Transverse colon (tissue), 4 donors: Measurements from ENCODE around the gene TRAF3. TPM values are rescaled to one million over a fixed set of nuclear protein-coding genes. Genes with fewer than 3 reads are reported as not detected.

Source experiments
- DNase-seq: peaks from one replicate; pipeline ENCODE4 v3.0.0-alpha.2; 2019
- H3K27ac ChIP-seq, 4 donors: fragments of 200-600 bp; sonication (generic); 2 replicates each; pipeline ENCODE4 v1.5.1; 2016 to 2018; ENCODE audit warnings: inconsistent platforms in 4 of 4
- H3K27me3 ChIP-seq: fragments of 200-600 bp; sonication (generic); 2 replicates; pipeline ENCODE4 v1.5.1; 2017; ENCODE audit warnings: inconsistent platforms
- H3K36me3 ChIP-seq, 4 donors: fragments of 200-600 bp; sonication (generic); 2 replicates each; pipeline ENCODE4 v1.5.1; 2017 to 2019; ENCODE audit warnings: inconsistent platforms in 4 of 4
- H3K4me1 ChIP-seq, 4 donors: fragments of 200-600 bp; sonication (generic); 2 replicates each; pipeline ENCODE4 v1.5.1; 2017 to 2020; ENCODE audit warnings: inconsistent platforms in 4 of 4
- H3K4me3 ChIP-seq, 4 donors: fragments of 200-600 bp; sonication (generic); 1 replicate in 1 of 4; 2 replicates in 3 of 4; pipeline versions ENCODE4 v1.5.1 to v1.6.1; 2017 to 2019; ENCODE audit warnings: inconsistent platforms in 4 of 4
- H3K9me3 ChIP-seq, 2 donors: fragments of 200-600 bp; sonication (generic); 2 replicates each; pipeline ENCODE4 v1.5.1; 2017 to 2019; ENCODE audit warnings: inconsistent platforms in 2 of 2
- EP300 ChIP-seq: sonication (generic); formaldehyde crosslinking; IDR thresholded peaks from one replicate; pipeline ENCODE4 v1.6.1; 2017; ENCODE audit warnings: antibody characterized with exemption, low read depth
- POLR2A ChIP-seq: fragments of 450-650 bp; IDR thresholded peaks from one replicate; pipeline ENCODE4 v1.6.1; 2016; ENCODE audit warnings: antibody characterized with exemption, mild to moderate bottlenecking, moderate library complexity
- POLR2AphosphoS5 ChIP-seq, 3 donors: sonication (generic); formaldehyde crosslinking; IDR thresholded peaks; one replicate each; pipeline ENCODE4 v1.6.1; 2016; ENCODE audit warnings: antibody characterized with exemption in 3 of 3
- WGBS, 2 donors: methylation state at CpG; one replicate each; pipeline ENCODE4 v1.1.5; 2018; ENCODE audit warnings: low coverage in 1 of 2; 5-methylcytosine and 5-hydroxymethylcytosine counted together
- in situ Hi-C, 4 donors: fragments of 200-750 bp; cut with MboI; loops; one replicate each; pipeline versions ENCODE4 v1.15.0 to v1.15.1; 2017; ENCODE audit warnings: low sequenced_read_pairs in 3 of 4, low pct_ligation_motif_present in 1 of 4, low pct_unique_long_range_greater_than_20kb in 1 of 4
- intact Hi-C: fragments of 100-400 bp; cut with DNase I; formaldehyde crosslinking; loops from one replicate; pipeline ENCODE4 v1.15.1; 2023; ENCODE audit warnings: low total_unique reads
- total RNA-seq, 4 donors: library from RNA; depleted of rRNA; stranded (reverse); fragments of >200 nt; gene quantifications; one replicate each; pipeline ENCODE4 v1.1.0, GENCODE V29; 2016
- TF ChIP-seq, protein P1 (sequence below), 5 experiments: fragments of 200-600 bp in 3 of 5; fragments of 450-650 bp in 2 of 5; sonication (generic) in 3 of 5; IDR thresholded peaks; 1 replicate in 2 of 5; 2 replicates in 3 of 5; pipeline ENCODE4 v1.5.1; 2016 to 2017; ENCODE audit warnings: antibody characterized with exemption in 5 of 5, inconsistent platforms in 3 of 5, mild to moderate bottlenecking in 2 of 5, moderate library complexity in 1 of 5

Gene TRAF3
- total RNA-seq, 4 donors from 2014 or later, result 18.7 to 28.9 (median 25.0) TPM

DNA sequence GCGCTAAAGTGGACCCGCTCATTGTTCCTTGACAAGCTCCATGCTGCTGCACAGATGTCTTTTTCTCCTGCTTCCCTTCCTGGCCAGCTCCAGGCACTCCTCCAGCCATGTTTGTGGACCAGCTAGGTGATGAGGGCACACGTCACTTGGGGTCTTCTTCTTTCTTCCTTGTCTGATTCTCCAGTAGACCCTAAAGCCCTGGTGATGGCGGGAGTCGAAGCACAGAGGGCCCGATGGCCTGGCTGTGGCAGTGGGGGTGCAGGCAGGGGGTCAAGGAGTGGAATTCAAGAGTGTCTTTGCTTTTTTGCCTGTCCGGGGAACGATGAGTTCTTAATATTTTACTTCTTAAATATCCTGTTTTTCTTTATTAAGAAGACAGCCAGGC lies 122.3 kb downstream of the TRAF3 start:
- 99 to 100% methylated on average over 3 to 8 of the region's 8 CpGs for WGBS, 2 donors
- no peaks in the 10 kb centered on the region for H3K9me3 ChIP-seq
- no peak for DNase-seq
- TF ChIP-seq POLR2A (no peak), POLR2AphosphoS5 (IDR thresholded peaks at IDR 0.05) (no peak), EP300 (no peak)
- TF ChIP-seq, protein P1, sequence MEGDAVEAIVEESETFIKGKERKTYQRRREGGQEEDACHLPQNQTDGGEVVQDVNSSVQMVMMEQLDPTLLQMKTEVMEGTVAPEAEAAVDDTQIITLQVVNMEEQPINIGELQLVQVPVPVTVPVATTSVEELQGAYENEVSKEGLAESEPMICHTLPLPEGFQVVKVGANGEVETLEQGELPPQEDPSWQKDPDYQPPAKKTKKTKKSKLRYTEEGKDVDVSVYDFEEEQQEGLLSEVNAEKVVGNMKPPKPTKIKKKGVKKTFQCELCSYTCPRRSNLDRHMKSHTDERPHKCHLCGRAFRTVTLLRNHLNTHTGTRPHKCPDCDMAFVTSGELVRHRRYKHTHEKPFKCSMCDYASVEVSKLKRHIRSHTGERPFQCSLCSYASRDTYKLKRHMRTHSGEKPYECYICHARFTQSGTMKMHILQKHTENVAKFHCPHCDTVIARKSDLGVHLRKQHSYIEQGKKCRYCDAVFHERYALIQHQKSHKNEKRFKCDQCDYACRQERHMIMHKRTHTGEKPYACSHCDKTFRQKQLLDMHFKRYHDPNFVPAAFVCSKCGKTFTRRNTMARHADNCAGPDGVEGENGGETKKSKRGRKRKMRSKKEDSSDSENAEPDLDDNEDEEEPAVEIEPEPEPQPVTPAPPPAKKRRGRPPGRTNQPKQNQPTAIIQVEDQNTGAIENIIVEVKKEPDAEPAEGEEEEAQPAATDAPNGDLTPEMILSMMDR (IDR thresholded peaks at IDR 0.05), result no peak
- H3K36me3 ChIP-seq, result no peaks in the 10 kb centered on the region
- H3K27me3 ChIP-seq, result no peaks in the 10 kb centered on the region
- H3K27ac ChIP-seq, result no peak overlapping the region
- no peak overlapping the region for H3K4me3 ChIP-seq
- H3K4me1 ChIP-seq, result no peaks in the 10 kb centered on the region
- in situ Hi-C loops, result no loop called here
- intact Hi-C loops, result no loop called here

DNA sequence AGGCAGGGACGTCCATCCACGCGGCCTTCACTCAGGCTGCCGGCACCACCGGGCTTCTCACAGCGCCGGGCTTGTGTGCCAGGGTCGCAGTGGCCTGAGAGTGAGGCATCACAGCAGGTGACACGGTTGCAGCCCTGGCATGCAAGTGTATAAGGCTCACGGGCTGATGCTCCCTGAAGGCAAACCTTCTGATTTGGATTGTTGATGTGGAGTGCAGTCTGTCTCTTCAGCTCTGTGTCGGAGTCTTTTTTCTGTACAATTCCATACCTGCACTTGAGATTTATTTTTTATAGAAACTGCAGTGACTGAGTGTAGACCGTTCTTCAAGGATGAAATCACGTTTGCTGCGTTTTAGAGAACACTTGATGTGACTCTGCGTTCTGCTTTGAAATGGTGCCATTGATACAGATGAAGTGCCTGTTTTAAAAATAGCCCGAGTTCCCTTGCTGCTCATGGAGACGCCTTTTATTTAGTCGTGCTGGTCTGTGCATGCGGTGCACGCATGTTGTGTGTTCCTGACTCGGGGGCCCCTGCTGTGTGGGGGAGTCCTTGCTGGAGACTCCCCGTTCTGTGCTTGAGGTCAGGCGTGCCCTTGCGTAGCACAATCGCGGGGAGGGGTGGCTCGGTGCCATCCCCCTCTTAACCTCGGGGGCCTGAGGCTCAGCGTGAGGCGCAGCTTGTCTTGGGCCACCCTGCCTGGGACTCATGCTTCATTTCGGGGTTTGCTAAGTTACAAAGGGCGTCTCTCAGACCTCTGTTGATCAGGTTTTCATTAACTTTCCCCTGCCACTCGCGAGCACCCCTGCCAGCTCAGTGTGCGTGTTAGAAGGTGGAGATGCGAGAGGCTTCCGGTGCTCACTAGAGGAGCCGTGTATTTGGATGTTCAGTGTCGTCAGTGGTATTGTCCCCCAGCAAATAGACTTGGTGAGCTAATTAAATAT lies 123.7 kb downstream of the TRAF3 start:
- Histone ChIP-seq H3K36me3 (no peaks in the 10 kb centered on the region), H3K9me3 (no peaks in the 10 kb centered on the region), H3K4me1 (no peaks in the 10 kb centered on the region), H3K4me3 (no peak overlapping the region), H3K27ac (peak overlapping the region in 3 of 4 donors; percentile 31 to 60 (median 42)), H3K27me3 (no peaks in the 10 kb centered on the region)
- intact Hi-C loops (no loop called here), in situ Hi-C loops (loop anchor here in 3 of 4 donors (25.0 kb wide), 2 partner anchors 139 to 214 kb away; no protein-coding TSS in a partner anchor)
- TF ChIP-seq, protein P1 (IDR thresholded peaks at IDR 0.05), result no peak
- TF ChIP-seq EP300, result no peak
- TF ChIP-seq POLR2A, result no peak
- TF ChIP-seq POLR2AphosphoS5 (IDR thresholded peaks at IDR 0.05), result no peak
- no peak for DNase-seq
- 85 to 98% methylated on average over 8 to 38 of the region's 39 CpGs for WGBS, 2 donors

DNA sequence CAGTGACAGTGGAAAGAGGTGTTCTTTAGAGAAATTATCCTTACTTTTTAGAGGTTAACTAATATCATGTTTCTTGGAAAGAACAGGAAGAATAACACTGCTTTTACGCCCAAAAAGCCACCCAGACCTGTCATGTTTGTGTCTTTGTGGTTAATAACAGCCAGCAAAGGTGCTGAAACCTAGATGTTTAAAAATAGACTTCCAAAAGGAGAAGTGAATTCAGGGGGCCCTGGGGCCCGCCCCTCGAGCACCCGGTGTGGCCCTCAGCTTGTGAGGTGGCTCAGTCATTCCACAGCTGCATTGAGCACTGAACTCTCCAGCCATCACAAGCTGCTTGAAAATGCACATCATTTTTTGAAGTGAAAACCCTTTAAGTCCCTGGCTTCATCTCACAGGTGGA lies 124.4 kb downstream of the TRAF3 start:
- DNase-seq, result peak; percentile 65
- intact Hi-C loops, result no loop called here
- no peaks in the 10 kb centered on the region for H3K27me3 ChIP-seq
- H3K9me3 ChIP-seq, result no peaks in the 10 kb centered on the region
- H3K4me1 ChIP-seq, result no peaks in the 10 kb centered on the region
- H3K36me3 ChIP-seq, result no peaks in the 10 kb centered on the region
- H3K4me3 ChIP-seq, result no peak overlapping the region
- TF ChIP-seq EP300 (no peak), POLR2A (no peak), POLR2AphosphoS5 (IDR thresholded peaks at IDR 0.05) (no peak)
- TF ChIP-seq, protein P1 (IDR thresholded peaks at IDR 0.05), result no peak
- in situ Hi-C loops, result loop anchor here in 3 of 4 donors (25.0 kb wide), 2 partner anchors 139 to 214 kb away; no protein-coding TSS in a partner anchor
- WGBS, 2 donors, result 65 to 91% methylated on average over 4 of the region's 4 CpGs
- peak overlapping the region in 3 of 4 donors; percentile 38 to 72 (median 42) for H3K27ac ChIP-seq

DNA sequence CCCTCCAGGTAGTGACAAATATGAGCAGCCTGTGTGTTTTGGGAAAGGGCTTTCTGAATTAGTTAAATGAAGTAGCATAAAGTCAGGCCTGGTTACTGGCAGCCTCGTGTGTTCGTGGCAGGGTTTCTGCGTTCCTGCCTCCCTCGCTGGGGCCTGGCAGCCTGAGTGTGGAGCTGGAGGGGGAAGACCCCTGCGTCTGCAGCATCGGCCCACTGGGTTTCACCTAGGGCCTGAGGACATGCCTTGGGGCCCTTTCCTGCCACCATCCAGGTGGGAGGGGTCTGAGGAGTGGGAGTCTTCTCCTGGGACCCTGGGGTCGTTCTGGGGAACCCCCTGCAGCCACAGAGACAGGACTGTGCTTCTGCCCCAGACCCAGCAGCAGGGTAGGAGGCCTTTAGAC lies 124.8 kb downstream of the TRAF3 start:
- no peak for DNase-seq
- Histone ChIP-seq H3K36me3 (no peaks in the 10 kb centered on the region), H3K27ac (peak overlapping the region in 2 of 4 donors; percentile 38 to 72), H3K9me3 (no peaks in the 10 kb centered on the region), H3K27me3 (no peaks in the 10 kb centered on the region), H3K4me1 (no peaks in the 10 kb centered on the region), H3K4me3 (no peak overlapping the region)
- TF ChIP-seq, protein P1 (IDR thresholded peaks at IDR 0.05), result no peak
- no peak for TF ChIP-seq POLR2AphosphoS5 (IDR thresholded peaks at IDR 0.05)
- TF ChIP-seq EP300, result no peak
- TF ChIP-seq POLR2A, result no peak
- in situ Hi-C loops (loop anchor here in 3 of 4 donors (25.0 kb wide), 2 partner anchors 140 to 215 kb away; no protein-coding TSS in a partner anchor), intact Hi-C loops (no loop called here)
- 85% methylated on average over 7 of the region's 7 CpGs; no CpG with 5 or more reads in 1 of the 2 donors for WGBS, 2 donors
